Measurements from ENCODE around the gene MSL3B.

DNA sequence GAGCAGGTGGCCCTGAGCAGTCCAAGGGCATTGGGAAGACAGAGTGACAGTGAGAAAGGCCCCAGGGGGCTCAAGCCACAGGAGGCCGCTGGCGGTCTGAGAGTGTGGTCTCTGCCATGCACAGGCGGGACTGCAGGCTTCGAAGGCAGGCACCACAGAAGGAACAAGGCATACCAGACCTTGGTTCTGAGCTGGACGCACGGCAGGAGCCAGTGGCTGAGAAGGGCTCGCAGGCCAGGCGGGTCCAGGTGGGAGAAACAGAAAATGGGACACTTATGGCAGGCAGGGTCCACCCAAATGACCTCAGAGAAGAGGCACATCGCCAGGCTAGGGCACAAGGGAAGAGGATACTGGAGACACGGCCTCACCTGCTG, 28.8 kb downstream of the MSL3B start:
- TF ChIP-seq CTCF (IDR thresholded peaks at IDR 0.05 in 4 of 5, conservative IDR thresholded peaks at IDR 0.05 in 1 of 5) (no peak), POLR2A (IDR thresholded peaks at IDR 0.05) (no peak)
